OCI-LY7 (cell line): ENCODE measurements around the gene RAPGEF3. TPM values are rescaled to one million over a fixed set of nuclear protein-coding genes. Genes with fewer than 3 reads are reported as not detected.

Source experiments
- BruUV-seq: library from RNA; stranded (reverse); fragments of 400-500 nt; replicated peaks from 2 replicates; lab custom pipeline; 2021; lab: Mats Ljungman, UMichigan
- CTCF ChIA-PET: fragments of 300-600 bp; sonication (Branson Sonifier 250); formaldehyde crosslinking; loops from one replicate; lab custom pipeline; 2022; ENCODE audit warnings: antibody characterized with exemption; ENCODE audit not compliant: unreplicated experiment; lab: Charles Lee
- POLR2A ChIA-PET: fragments of 300-600 bp; sonication (Branson Sonifier 250); formaldehyde crosslinking; loops from one replicate; lab custom pipeline; 2022; ENCODE audit warnings: antibody characterized with exemption; lab: Charles Lee
- DNase-seq: peaks from one replicate; pipeline ENCODE4 v3.0.0-alpha.2; 2015; ENCODE audit warnings: low spot score
- H2AFZ ChIP-seq: fragments of 200-600 bp; sonication (generic), shearing (Covaris generic); 2 replicates; pipeline ENCODE4 v1.6.1; 2014; ENCODE audit warnings: mild to moderate bottlenecking, antibody characterized with exemption, low read length, moderate library complexity
- H3K27ac ChIP-seq: fragments of 200-600 bp; sonication (generic); 2 replicates; pipeline ENCODE4 v1.5.1; 2014; ENCODE audit warnings: mixed run types, low read depth, mild to moderate bottlenecking, moderate library complexity, low read length, inconsistent platforms; ENCODE audit not compliant: poor library complexity, severe bottlenecking
- H3K36me3 ChIP-seq: fragments of 200-600 bp; sonication (generic); 2 replicates; pipeline ENCODE4 v1.6.1; 2014; ENCODE audit warnings: mild to moderate bottlenecking, antibody characterized with exemption, low read length, moderate library complexity, mixed read lengths; ENCODE audit not compliant: insufficient read depth
- H3K4me1 ChIP-seq: fragments of 200-600 bp; sonication (generic); 2 replicates; pipeline ENCODE4 v1.5.1; 2014; ENCODE audit warnings: mild to moderate bottlenecking, low read length; ENCODE audit not compliant: insufficient read depth, poor library complexity, severe bottlenecking
- H3K4me2 ChIP-seq: fragments of 200-600 bp; sonication (generic); 2 replicates; pipeline ENCODE4 v1.6.1; 2014; ENCODE audit warnings: mild to moderate bottlenecking, low read length
- H3K4me3 ChIP-seq: fragments of 200-600 bp; sonication (generic); 2 replicates; pipeline ENCODE4 v1.5.1; 2014; ENCODE audit warnings: mild to moderate bottlenecking, low read depth, low read length; ENCODE audit not compliant: poor library complexity, severe bottlenecking
- H3K79me2 ChIP-seq: fragments of 200-600 bp; sonication (generic); 2 replicates; pipeline ENCODE4 v1.6.1; 2016; ENCODE audit warnings: low read depth, mild to moderate bottlenecking, low read length, moderate library complexity, mixed read lengths; ENCODE audit not compliant: insufficient read depth
- H3K9me2 ChIP-seq: fragments of 200-600 bp; sonication (generic); 2 replicates; pipeline ENCODE4 v1.6.1; 2016; ENCODE audit warnings: mild to moderate bottlenecking, low read length, mixed read lengths; ENCODE audit not compliant: insufficient read depth
- H3K9me3 ChIP-seq: fragments of 200-600 bp; sonication (generic); 2 replicates; pipeline ENCODE4 v1.6.1; 2014; ENCODE audit warnings: mild to moderate bottlenecking, mixed run types, low read length, mixed read lengths
- H4K20me1 ChIP-seq: fragments of 200-600 bp; sonication (generic); 2 replicates; pipeline ENCODE4 v1.6.1; 2014; ENCODE audit warnings: mild to moderate bottlenecking, antibody characterized with exemption, low read length, moderate library complexity, mixed read lengths; ENCODE audit not compliant: insufficient read depth
- CTCF ChIP-seq: fragments of 200-600 bp; sonication (generic); conservative IDR thresholded peaks from 2 replicates; pipeline ENCODE4 v1.5.1; 2014; ENCODE audit warnings: mild to moderate bottlenecking, antibody characterized with exemption, low read length, moderate library complexity, mixed read lengths
- EZH2phosphoT487 ChIP-seq: fragments of 200-600 bp; sonication (generic); IDR thresholded peaks from 2 replicates; pipeline ENCODE4 v1.6.1; 2018; ENCODE audit warnings: low read depth, borderline replicate concordance, mild to moderate bottlenecking, mixed run types, antibody characterized with exemption, low read length, moderate library complexity, mixed read lengths
- intact Hi-C: fragments of 100-400 bp; cut with micrococcal nuclease; formaldehyde crosslinking; loops from one replicate; pipeline ENCODE4 v1.10.0; 2022; ENCODE audit not compliant: unreplicated experiment
- total RNA-seq, 2 experiments: library from RNA; depleted of rRNA in 1 of 2; stranded (reverse); fragments of >200 nt in 1 of 2; shearing (Covaris generic) in 1 of 2; gene quantifications; 2 replicates each; pipeline ENCODE4 v1.2.3, GENCODE V29; 2014 to 2022

The RAPGEF3 gene
- total RNA-seq, 2 experiments from 2014 or later: 0.69 to 4.7 TPM

DNA sequence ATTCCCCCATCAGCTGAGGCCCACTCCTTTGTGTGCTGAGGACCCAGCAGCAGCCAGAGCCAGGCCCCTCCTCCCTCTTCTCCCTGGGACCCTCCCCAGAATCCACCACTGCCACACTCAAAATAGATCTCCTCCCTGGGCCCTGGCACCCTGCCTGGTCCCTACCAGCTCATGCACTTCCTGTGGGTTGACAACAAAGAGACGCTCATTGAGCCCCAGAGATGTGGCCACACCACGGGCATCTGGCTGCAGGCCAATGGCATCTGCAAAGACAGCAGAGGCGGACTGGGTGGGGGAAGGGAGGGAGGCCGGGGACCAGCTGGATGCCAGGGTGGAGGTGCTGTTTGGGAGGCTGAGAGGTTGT lies 17.4 kb downstream of the RAPGEF3 start:
- POLR2A ChIA-PET: interaction anchor here (0.5 to 5.4 kb wide), 15 partner anchors 9 to 358 kb away, joined by 3 to 44 read pairs (median 8); partner anchors contain the start of genes ENDOU, RAPGEF3, RPAP3 and SLC48A1
- no peak for TF ChIP-seq CTCF
- TF ChIP-seq EZH2phosphoT487: no peak
- no peak overlapping the region for H3K4me3 ChIP-seq
- intact Hi-C loops: no loop called here
- no TSS peak for BruUV-seq
- no peaks in the 10 kb centered on the region for H3K36me3 ChIP-seq
- H3K9me2 ChIP-seq: no peaks in the 10 kb centered on the region
- peak; percentile 56 for DNase-seq
- no peaks in the 10 kb centered on the region for H4K20me1 ChIP-seq
- CTCF ChIA-PET: interaction anchor here (0.7 to 5.8 kb wide), 13 partner anchors 9 to 97 kb away, joined by 3 to 74 read pairs (median 13); partner anchors contain the start of genes ENDOU, RAPGEF3 and SLC48A1
- no peaks in the 10 kb centered on the region for H3K79me2 ChIP-seq
- H3K27ac ChIP-seq: peak overlapping the region; percentile 5
- H3K4me1 ChIP-seq: peaks cover 33% of the 10 kb centered on the region
- H3K4me2 ChIP-seq: peak overlapping the region; percentile 59
- no peak overlapping the region for H2AFZ ChIP-seq
- no peaks in the 10 kb centered on the region for H3K9me3 ChIP-seq

DNA sequence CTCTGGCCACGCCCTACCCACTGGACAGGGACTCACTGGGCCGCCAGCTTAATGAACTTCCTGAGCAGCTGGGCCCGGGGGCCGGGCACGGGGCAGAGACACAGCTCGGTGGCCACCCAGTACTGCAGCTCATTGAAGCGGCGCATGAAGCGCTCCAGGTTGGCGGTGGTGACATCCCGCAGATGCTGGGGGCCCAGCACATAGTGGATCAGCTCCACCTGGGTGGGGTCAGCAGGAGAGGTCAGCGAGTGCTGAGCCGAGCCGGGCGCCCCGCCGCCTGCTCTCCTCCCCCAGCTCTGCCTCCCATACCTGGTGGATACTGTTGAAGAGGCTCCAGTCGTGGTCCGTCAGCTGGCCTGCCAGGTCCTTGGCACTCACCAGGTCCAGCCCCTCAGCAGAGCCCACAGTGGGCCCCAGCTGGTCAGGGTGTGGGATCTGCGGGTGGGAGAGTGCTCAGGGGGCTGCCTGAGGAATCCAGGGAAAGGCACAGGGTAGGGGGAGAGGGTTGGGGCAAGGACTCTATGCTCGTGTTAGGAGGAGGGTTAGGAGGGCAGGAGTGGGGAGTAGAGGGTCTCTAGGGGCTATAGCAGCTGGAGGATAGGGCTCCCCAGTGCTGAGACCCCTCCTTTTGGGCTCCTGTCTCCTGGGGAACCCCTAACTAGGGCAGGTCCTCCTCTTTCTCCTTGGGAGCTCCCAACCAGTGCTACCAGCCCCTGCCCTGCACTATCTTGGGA lies 17.9 kb downstream of the RAPGEF3 start:
- Histone ChIP-seq H3K9me3 (no peaks in the 10 kb centered on the region), H3K9me2 (no peaks in the 10 kb centered on the region), H3K79me2 (no peaks in the 10 kb centered on the region), H4K20me1 (no peaks in the 10 kb centered on the region), H3K36me3 (no peaks in the 10 kb centered on the region), H3K4me1 (peaks cover 30% of the 10 kb centered on the region), H3K4me3 (peak overlapping the region; percentile 5), H3K4me2 (peak overlapping the region; percentile 59), H2AFZ (peak overlapping the region; percentile 85; the same call in 1 of the 2 replicates), H3K27ac (peak overlapping the region; percentile 44)
- POLR2A ChIA-PET: interaction anchor here (0.7 to 5.4 kb wide), 16 partner anchors 9 to 358 kb away, joined by 3 to 44 read pairs (median 6); partner anchors contain the start of genes ENDOU, RAPGEF3 and SLC48A1
- BruUV-seq: no TSS peak
- intact Hi-C loops: loop anchor here (1.0 kb wide), 1 partner anchor 25 kb away; no protein-coding TSS in a partner anchor
- CTCF ChIA-PET: interaction anchor here (0.7 to 5.8 kb wide), 18 partner anchors 9 to 97 kb away, joined by 3 to 47 read pairs (median 6); partner anchors contain the start of genes ENDOU, RAPGEF3, RPAP3 and SLC48A1
- DNase-seq: peak; percentile 62
- TF ChIP-seq CTCF (no peak), EZH2phosphoT487 (no peak)
